GM23338 (cell line): ENCODE measurements around the gene NCK2. TPM values are rescaled to one million over a fixed set of nuclear protein-coding genes. Genes with fewer than 3 reads are reported as not detected.

Source experiments
- ATAC-seq: fragments of 200-7000 bp; cut with Tn5 transposase; 3 replicates; pipeline ENCODE4 v1.9.1; 2020
- DNase-seq: peaks from one replicate; pipeline ENCODE4 v3.0.0-alpha.2; 2015; ENCODE audit warnings: low spot score
- H2AFZ ChIP-seq: fragments of 200-600 bp; sonication (generic); 2 replicates; pipeline ENCODE4 v1.8.0; 2016; ENCODE audit warnings: antibody characterized with exemption, mild to moderate bottlenecking, moderate library complexity
- H3F3A ChIP-seq: fragments of 200-600 bp; sonication (generic); replicated peaks from 2 replicates; pipeline ENCODE4 v1.8.0; 2017; ENCODE audit warnings: antibody characterized with exemption, mixed run types, low read depth
- H3K27ac ChIP-seq: fragments of 200-600 bp; sonication (generic); 2 replicates; pipeline ENCODE4 v1.6.1; 2016; ENCODE audit warnings: low read depth
- H3K27me3 ChIP-seq: fragments of 200-600 bp; sonication (generic); 2 replicates; pipeline ENCODE4 v1.8.0; 2016; ENCODE audit warnings: mild to moderate bottlenecking, mixed run types, moderate library complexity; ENCODE audit not compliant: insufficient read depth
- H3K36me3 ChIP-seq: fragments of 200-600 bp; sonication (generic); 2 replicates; pipeline ENCODE4 v1.8.0; 2016; ENCODE audit warnings: mild to moderate bottlenecking; ENCODE audit not compliant: insufficient read depth
- H3K4me1 ChIP-seq: fragments of 200-600 bp; sonication (generic); 2 replicates; pipeline ENCODE4 v1.8.0; 2016; ENCODE audit warnings: mild to moderate bottlenecking, moderate library complexity; ENCODE audit not compliant: insufficient read depth
- H3K4me2 ChIP-seq: fragments of 200-600 bp; sonication (generic); 2 replicates; pipeline ENCODE4 v1.7.1; 2017; ENCODE audit warnings: mixed run types
- H3K4me3 ChIP-seq: fragments of 200-600 bp; sonication (generic); 2 replicates; pipeline ENCODE4 v1.6.1; 2016; ENCODE audit warnings: mixed run types
- H3K79me2 ChIP-seq: fragments of 200-600 bp; sonication (generic); replicated peaks from 2 replicates; pipeline ENCODE4 v1.8.0; 2017; ENCODE audit warnings: mild to moderate bottlenecking; ENCODE audit not compliant: insufficient read depth
- H3K9me2 ChIP-seq: fragments of 200-600 bp; sonication (generic); 2 replicates; pipeline ENCODE4 v1.8.0; 2017; ENCODE audit not compliant: insufficient read depth
- H4K20me1 ChIP-seq: fragments of 200-600 bp; sonication (generic); replicated peaks from 2 replicates; pipeline ENCODE4 v1.8.0; 2017; ENCODE audit warnings: mild to moderate bottlenecking; ENCODE audit not compliant: insufficient read depth
- H3K27ac Mint-ChIP-seq: 2 replicates; pipeline ENCODE4 v1.8.0; 2020; ENCODE audit warnings: inconsistent platforms, mild to moderate bottlenecking, moderate library complexity, mixed read lengths
- H3K27me3 Mint-ChIP-seq: 3 replicates; pipeline ENCODE4 v1.8.0; 2022; ENCODE audit warnings: low read depth, mild to moderate bottlenecking, moderate library complexity, mixed read lengths, inconsistent platforms; ENCODE audit not compliant: insufficient read depth, poor library complexity
- H3K36me3 Mint-ChIP-seq: 3 replicates; pipeline ENCODE4 v1.8.0; 2021; ENCODE audit warnings: low read depth, mild to moderate bottlenecking, inconsistent platforms, moderate library complexity, mixed read lengths
- H3K4me1 Mint-ChIP-seq: 3 replicates; pipeline ENCODE4 v1.8.0; 2020; ENCODE audit warnings: mild to moderate bottlenecking, inconsistent platforms, mixed read lengths
- H3K4me3 Mint-ChIP-seq: 3 replicates; pipeline ENCODE4 v1.8.0; 2021; ENCODE audit warnings: moderate library complexity, mild to moderate bottlenecking, inconsistent platforms, mixed read lengths
- H3K9me3 Mint-ChIP-seq: 3 replicates; pipeline ENCODE4 v1.8.0; 2020; ENCODE audit warnings: moderate library complexity, mild to moderate bottlenecking, inconsistent platforms, mixed read lengths
- CREB1 ChIP-seq: fragments of 250-450 bp; sonication (Bioruptor Pico); IDR thresholded peaks from 2 replicates; pipeline ENCODE4 v1.5.0; 2020; ENCODE audit warnings: low read depth, mild to moderate bottlenecking, moderate library complexity
- EZH2 ChIP-seq: fragments of 200-600 bp; sonication (generic); IDR thresholded peaks from one replicate; pipeline ENCODE4 v1.8.0; 2017; ENCODE audit warnings: antibody characterized with exemption, mild to moderate bottlenecking, low read depth; ENCODE audit not compliant: unreplicated experiment
- EZH2phosphoT487 ChIP-seq: fragments of 200-600 bp; sonication (generic); IDR thresholded peaks from one replicate; pipeline ENCODE4 v1.8.1; 2018; ENCODE audit warnings: antibody characterized with exemption; ENCODE audit not compliant: unreplicated experiment
- JUNB ChIP-seq: IDR thresholded peaks from one replicate; pipeline ENCODE4 v1.6.1; 2016; ENCODE audit warnings: antibody characterized with exemption; ENCODE audit not compliant: unreplicated experiment
- NANOG ChIP-seq: IDR thresholded peaks from 2 replicates; pipeline ENCODE4 v1.6.1; 2016; ENCODE audit warnings: antibody characterized with exemption, borderline replicate concordance
- STAT1 ChIP-seq: IDR thresholded peaks from one replicate; pipeline ENCODE4 v1.6.1; 2016; ENCODE audit warnings: antibody characterized with exemption; ENCODE audit not compliant: unreplicated experiment
- ZNF114 ChIP-seq: fragments of 250-450 bp; sonication (Bioruptor Pico); IDR thresholded peaks from 2 replicates; pipeline ENCODE4 v1.5.0; 2020; ENCODE audit warnings: mild to moderate bottlenecking, moderate library complexity
- ZNF331 ChIP-seq: fragments of 250-450 bp; sonication (Bioruptor Pico); IDR thresholded peaks from 2 replicates; pipeline ENCODE4 v1.5.0; 2020; ENCODE audit warnings: low read depth, mild to moderate bottlenecking, moderate library complexity
- polyA plus RNA-seq: library from polyadenylated mRNA; unstranded; fragments of >200 nt; fragmentation: Nextera tagmentation; extraction: Ambion mirVana; gene quantifications from 2 replicates; pipeline ENCODE4 v1.2.1, GENCODE V29; 2016
- total RNA-seq: library from RNA; depleted of rRNA; stranded (reverse); fragments of >200 nt; shearing (Covaris generic); gene quantifications from 2 replicates; pipeline ENCODE4 v1.2.3, GENCODE V29; 2014
- TF ChIP-seq, protein P1 (sequence below): fragments of 250-450 bp; sonication (Bioruptor Pico); IDR thresholded peaks from 2 replicates; pipeline ENCODE4 v1.5.0; 2020; ENCODE audit warnings: mild to moderate bottlenecking, moderate library complexity

NCK2 gene
- total and polyA plus RNA-seq, 2 experiments from 2014 or later: 26.9 to 59.9 TPM

DNA sequence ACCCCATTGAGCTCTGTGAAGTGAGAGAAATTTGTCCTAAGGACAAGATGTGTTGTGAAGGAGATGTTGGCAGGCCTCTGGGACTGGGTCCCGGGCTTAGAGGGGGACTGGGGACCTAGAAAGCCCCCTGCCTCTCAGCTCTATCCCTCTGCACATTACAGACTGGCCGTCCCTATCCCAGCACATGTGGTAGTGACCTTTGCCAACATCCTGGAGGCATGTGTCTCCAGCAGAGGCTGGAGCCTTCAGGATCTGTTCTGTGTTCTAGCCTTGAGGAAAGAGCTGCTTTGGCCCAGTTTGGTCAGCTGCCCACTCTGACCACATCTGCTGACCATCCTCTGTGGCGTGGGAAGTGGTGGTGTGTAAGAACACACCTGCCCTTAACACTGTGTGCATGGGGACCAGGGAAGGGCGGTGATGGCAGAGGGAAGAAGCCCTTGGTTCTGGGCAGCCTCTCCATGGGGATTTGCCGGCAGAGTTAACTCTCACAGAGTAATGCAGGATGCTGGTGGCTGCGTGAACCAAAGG, 33.4 kb downstream of the NCK2 start (continued):
- TF ChIP-seq, protein P1, sequence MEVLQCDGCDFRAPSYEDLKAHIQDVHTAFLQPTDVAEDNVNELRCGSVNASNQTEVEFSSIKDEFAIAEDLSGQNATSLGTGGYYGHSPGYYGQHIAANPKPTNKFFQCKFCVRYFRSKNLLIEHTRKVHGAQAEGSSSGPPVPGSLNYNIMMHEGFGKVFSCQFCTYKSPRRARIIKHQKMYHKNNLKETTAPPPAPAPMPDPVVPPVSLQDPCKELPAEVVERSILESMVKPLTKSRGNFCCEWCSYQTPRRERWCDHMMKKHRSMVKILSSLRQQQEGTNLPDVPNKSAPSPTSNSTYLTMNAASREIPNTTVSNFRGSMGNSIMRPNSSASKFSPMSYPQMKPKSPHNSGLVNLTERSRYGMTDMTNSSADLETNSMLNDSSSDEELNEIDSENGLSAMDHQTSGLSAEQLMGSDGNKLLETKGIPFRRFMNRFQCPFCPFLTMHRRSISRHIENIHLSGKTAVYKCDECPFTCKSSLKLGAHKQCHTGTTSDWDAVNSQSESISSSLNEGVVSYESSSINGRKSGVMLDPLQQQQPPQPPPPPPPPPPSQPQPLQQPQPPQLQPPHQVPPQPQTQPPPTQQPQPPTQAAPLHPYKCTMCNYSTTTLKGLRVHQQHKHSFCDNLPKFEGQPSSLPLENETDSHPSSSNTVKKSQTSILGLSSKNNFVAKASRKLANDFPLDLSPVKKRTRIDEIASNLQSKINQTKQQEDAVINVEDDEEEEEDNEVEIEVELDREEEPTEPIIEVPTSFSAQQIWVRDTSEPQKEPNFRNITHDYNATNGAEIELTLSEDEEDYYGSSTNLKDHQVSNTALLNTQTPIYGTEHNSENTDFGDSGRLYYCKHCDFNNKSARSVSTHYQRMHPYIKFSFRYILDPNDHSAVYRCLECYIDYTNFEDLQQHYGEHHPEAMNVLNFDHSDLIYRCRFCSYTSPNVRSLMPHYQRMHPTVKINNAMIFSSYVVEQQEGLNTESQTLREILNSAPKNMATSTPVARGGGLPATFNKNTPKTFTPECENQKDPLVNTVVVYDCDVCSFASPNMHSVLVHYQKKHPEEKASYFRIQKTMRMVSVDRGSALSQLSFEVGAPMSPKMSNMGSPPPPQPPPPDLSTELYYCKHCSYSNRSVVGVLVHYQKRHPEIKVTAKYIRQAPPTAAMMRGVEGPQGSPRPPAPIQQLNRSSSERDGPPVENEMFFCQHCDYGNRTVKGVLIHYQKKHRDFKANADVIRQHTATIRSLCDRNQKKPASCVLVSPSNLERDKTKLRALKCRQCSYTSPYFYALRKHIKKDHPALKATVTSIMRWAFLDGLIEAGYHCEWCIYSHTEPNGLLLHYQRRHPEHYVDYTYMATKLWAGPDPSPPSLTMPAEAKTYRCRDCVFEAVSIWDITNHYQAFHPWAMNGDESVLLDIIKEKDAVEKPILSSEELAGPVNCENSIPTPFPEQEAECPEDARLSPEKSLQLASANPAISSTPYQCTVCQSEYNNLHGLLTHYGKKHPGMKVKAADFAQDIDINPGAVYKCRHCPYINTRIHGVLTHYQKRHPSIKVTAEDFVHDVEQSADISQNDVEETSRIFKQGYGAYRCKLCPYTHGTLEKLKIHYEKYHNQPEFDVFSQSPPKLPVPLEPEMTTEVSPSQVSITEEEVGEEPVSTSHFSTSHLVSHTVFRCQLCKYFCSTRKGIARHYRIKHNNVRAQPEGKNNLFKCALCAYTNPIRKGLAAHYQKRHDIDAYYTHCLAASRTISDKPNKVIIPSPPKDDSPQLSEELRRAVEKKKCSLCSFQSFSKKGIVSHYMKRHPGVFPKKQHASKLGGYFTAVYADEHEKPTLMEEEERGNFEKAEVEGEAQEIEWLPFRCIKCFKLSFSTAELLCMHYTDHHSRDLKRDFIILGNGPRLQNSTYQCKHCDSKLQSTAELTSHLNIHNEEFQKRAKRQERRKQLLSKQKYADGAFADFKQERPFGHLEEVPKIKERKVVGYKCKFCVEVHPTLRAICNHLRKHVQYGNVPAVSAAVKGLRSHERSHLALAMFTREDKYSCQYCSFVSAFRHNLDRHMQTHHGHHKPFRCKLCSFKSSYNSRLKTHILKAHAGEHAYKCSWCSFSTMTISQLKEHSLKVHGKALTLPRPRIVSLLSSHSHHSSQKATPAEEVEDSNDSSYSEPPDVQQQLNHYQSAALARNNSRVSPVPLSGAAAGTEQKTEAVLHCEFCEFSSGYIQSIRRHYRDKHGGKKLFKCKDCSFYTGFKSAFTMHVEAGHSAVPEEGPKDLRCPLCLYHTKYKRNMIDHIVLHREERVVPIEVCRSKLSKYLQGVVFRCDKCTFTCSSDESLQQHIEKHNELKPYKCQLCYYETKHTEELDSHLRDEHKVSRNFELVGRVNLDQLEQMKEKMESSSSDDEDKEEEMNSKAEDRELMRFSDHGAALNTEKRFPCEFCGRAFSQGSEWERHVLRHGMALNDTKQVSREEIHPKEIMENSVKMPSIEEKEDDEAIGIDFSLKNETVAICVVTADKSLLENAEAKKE (CRISPR knock-in tag): no peak
- no peak for TF ChIP-seq NANOG
- no peak for TF ChIP-seq ZNF331 (CRISPR knock-in tag)
- TF ChIP-seq EZH2phosphoT487: no peak
- TF ChIP-seq STAT1: no peak
- no peak for TF ChIP-seq ZNF114 (CRISPR knock-in tag)
- no peak for TF ChIP-seq CREB1
- no peak for TF ChIP-seq EZH2
- no peak for TF ChIP-seq JUNB

GRCh38 chr2:105779394-105779793, 34.7 kb downstream of the NCK2 start:
- Histone ChIP-seq H3K4me3 (no peak overlapping the region), H2AFZ (no peak overlapping the region), H3K4me2 (no peak overlapping the region), H3F3A (no peaks in the 10 kb centered on the region), H4K20me1 (peaks cover 60% of the 10 kb centered on the region), H3K36me3 (no peaks in the 10 kb centered on the region), H3K9me2 (no peaks in the 10 kb centered on the region), H3K79me2 (peaks cover 94% of the 10 kb centered on the region), H3K27ac (no peak overlapping the region), H3K27me3 (no peaks in the 10 kb centered on the region), H3K4me1 (peaks cover 19% of the 10 kb centered on the region)
- DNase-seq (no peak), ATAC-seq (peak; percentile 19)
- H3K9me3 Mint-ChIP-seq: no peaks in the 10 kb centered on the region; the same call in 2 of the 3 replicates
- no peak overlapping the region for H3K4me3 Mint-ChIP-seq
- peaks cover 77% of the 10 kb centered on the region for H3K4me1 Mint-ChIP-seq
- H3K27me3 Mint-ChIP-seq: peaks cover 8% of the 10 kb centered on the region
- no peaks in the 10 kb centered on the region for H3K36me3 Mint-ChIP-seq
- no peak overlapping the region for H3K27ac Mint-ChIP-seq
- TF ChIP-seq STAT1 (no peak), CREB1 (no peak)
- TF ChIP-seq, protein P1 (CRISPR knock-in tag): no peak
